Measurements from ENCODE around the gene EHMT2. TPM values are rescaled to one million over a fixed set of nuclear protein-coding genes. Genes with fewer than 3 reads are reported as not detected.

Gene EHMT2
- total and polyA plus RNA-seq, 4 donors = 7.9 to 21.4 (median 10.6) TPM

DNA sequence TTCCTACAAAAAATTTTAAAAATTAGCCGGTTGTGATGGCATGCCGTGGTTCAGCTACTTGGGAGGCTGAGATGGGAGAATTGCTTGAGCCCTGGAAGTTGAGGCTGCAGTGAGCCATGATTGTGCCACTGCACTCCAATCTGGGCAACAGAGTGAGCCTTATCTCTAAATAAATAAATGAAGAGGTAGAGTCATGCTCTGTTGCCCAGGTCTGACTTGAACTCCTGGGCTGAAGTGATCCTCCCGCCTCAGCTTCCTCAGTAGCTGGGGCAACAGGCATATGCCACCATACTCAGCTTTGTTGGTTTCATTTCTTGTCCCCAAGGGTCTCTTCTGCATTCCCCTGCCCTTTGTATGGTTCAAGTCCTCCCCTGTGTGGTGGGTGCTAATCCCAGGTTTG, 53.0 kb downstream of the EHMT2 start:
- H3K9ac ChIP-seq (ENCODE audit: low read depth in 1 of 2, low read length in 2 of 2) = no peak overlapping the region
- WGBS = 98% methylated on average over 3 of the region's 3 CpGs
- no peak for TF ChIP-seq SP1 (IDR thresholded peaks at IDR 0.05)
- TF ChIP-seq YY1 (IDR thresholded peaks at IDR 0.05) = no peak
- no peak for TF ChIP-seq RXRA (IDR thresholded peaks at IDR 0.05)
- no peak for TF ChIP-seq FOXA1 (IDR thresholded peaks at IDR 0.05)
- no peak for TF ChIP-seq EGR1 (IDR thresholded peaks at IDR 0.05; ENCODE audit: low read depth in 2 of 2)
- TF ChIP-seq, protein P1, sequence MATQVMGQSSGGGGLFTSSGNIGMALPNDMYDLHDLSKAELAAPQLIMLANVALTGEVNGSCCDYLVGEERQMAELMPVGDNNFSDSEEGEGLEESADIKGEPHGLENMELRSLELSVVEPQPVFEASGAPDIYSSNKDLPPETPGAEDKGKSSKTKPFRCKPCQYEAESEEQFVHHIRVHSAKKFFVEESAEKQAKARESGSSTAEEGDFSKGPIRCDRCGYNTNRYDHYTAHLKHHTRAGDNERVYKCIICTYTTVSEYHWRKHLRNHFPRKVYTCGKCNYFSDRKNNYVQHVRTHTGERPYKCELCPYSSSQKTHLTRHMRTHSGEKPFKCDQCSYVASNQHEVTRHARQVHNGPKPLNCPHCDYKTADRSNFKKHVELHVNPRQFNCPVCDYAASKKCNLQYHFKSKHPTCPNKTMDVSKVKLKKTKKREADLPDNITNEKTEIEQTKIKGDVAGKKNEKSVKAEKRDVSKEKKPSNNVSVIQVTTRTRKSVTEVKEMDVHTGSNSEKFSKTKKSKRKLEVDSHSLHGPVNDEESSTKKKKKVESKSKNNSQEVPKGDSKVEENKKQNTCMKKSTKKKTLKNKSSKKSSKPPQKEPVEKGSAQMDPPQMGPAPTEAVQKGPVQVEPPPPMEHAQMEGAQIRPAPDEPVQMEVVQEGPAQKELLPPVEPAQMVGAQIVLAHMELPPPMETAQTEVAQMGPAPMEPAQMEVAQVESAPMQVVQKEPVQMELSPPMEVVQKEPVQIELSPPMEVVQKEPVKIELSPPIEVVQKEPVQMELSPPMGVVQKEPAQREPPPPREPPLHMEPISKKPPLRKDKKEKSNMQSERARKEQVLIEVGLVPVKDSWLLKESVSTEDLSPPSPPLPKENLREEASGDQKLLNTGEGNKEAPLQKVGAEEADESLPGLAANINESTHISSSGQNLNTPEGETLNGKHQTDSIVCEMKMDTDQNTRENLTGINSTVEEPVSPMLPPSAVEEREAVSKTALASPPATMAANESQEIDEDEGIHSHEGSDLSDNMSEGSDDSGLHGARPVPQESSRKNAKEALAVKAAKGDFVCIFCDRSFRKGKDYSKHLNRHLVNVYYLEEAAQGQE (IDR thresholded peaks at IDR 0.05) = no peak
- no peak for TF ChIP-seq NR2F2 (IDR thresholded peaks at IDR 0.05)
- TF ChIP-seq, protein P2, sequence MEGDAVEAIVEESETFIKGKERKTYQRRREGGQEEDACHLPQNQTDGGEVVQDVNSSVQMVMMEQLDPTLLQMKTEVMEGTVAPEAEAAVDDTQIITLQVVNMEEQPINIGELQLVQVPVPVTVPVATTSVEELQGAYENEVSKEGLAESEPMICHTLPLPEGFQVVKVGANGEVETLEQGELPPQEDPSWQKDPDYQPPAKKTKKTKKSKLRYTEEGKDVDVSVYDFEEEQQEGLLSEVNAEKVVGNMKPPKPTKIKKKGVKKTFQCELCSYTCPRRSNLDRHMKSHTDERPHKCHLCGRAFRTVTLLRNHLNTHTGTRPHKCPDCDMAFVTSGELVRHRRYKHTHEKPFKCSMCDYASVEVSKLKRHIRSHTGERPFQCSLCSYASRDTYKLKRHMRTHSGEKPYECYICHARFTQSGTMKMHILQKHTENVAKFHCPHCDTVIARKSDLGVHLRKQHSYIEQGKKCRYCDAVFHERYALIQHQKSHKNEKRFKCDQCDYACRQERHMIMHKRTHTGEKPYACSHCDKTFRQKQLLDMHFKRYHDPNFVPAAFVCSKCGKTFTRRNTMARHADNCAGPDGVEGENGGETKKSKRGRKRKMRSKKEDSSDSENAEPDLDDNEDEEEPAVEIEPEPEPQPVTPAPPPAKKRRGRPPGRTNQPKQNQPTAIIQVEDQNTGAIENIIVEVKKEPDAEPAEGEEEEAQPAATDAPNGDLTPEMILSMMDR (IDR thresholded peaks at IDR 0.05; ENCODE audit: low read depth, low read length, missing input control) = no peak
- no peak for TF ChIP-seq HNF4A (conservative IDR thresholded peaks at IDR 0.05)
- no peak for TF ChIP-seq MAX (IDR thresholded peaks at IDR 0.05)
- no peak for TF ChIP-seq FOXA2 (IDR thresholded peaks at IDR 0.05)
- TF ChIP-seq ATF3 (IDR thresholded peaks at IDR 0.05) = no peak
- no peak for TF ChIP-seq ZBTB33 (IDR thresholded peaks at IDR 0.05)
- no peak for TF ChIP-seq HNF4G (IDR thresholded peaks at IDR 0.05)
- TF ChIP-seq TAF1 (conservative IDR thresholded peaks at IDR 0.05) = no peak
- TF ChIP-seq JUND (IDR thresholded peaks at IDR 0.05) = no peak
- TF ChIP-seq GABPA (IDR thresholded peaks at IDR 0.05 in 1 of 2, conservative IDR thresholded peaks at IDR 0.05 in 1 of 2) = no peak
- no peak for TF ChIP-seq RAD21 (IDR thresholded peaks at IDR 0.05)
- H3K36me3 ChIP-seq (ENCODE audit: control insufficient read depth in 4 of 4, insufficient read depth in 3 of 4, low read depth in 1 of 4, low read length in 3 of 4) = peaks cover 4 to 14% (median 11%) of the 10 kb centered on the region in 4 donors
- no peak overlapping the region for H3K27ac ChIP-seq (ENCODE audit: low read depth in 1 of 2, low read length in 2 of 2)
- no peak overlapping the region for H3K4me3 ChIP-seq (ENCODE audit: low read depth in 1 of 3, low read length in 3 of 3)
- H3K27me3 ChIP-seq (ENCODE audit: control insufficient read depth in 4 of 4, insufficient read depth in 4 of 4, low read length in 3 of 4) = no peaks in the 10 kb centered on the region
- no peaks in the 10 kb centered on the region for H3K9me3 ChIP-seq (ENCODE audit: control insufficient read depth in 4 of 4, low read length in 3 of 4)
- peaks cover 0 to 3% (median 0%) of the 10 kb centered on the region in 4 donors for H3K4me1 ChIP-seq (ENCODE audit: control insufficient read depth in 4 of 4, insufficient read depth in 4 of 4, low read length in 3 of 4)
- no peak for DNase-seq (ENCODE audit: low spot score)

Measured in liver (tissue), 9 donors.